ENCODE data around the gene PCBP2.
A peak's percentile ranks its signal among the peaks of the same experiment; 100 is the strongest.

PCBP2 gene

DNA sequence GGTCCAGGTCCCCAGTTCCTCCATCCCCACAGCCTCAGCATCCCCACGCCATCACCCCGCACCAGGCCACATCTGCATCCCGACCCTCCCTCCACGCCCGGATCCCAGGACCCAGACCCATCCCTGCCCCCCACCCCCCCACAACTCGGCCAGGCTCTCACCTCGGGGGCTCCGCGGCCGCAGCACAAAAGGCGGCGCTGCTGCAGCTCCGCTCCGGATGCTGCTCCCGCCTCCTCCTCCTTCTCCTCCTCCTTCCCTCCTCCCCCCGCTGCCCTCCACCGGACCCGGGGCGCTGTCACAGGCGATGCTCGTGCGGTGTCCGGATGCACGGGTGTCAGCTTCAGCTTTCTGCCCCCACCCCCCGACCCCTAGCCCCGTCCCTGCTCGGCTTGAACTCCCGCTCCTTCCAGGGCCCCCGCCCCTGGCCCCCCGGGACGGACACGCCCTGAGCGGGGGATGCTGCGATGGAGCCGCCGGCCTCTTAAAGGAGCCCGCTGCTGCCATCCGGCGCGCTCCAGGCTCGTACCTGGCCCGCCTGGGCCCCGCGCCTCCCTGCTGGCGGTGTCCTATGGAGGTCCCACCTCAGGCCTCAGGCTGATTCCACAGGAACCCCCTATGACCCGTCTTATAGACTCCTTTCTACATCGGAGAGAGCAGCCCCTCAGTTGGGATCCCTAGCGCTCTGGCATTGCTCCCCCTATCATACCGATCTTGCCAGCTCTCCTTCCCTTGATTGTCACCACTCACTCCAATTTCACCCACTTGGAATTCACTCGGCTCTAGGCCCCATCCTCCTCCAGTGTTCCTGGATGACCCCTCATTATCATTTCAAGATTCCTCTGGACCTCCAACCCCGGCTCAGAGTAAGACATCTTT is 47.6 kb downstream of the PCBP2 start, which contains the start of gene MAP3K12:
Gene MAP3K12 (minus strand): TSS at position 193 of the 876 bp plus-strand sequence. CDS start 12,067 bp downstream, outside the sequence.
- TF ChIP-seq, protein P1, sequence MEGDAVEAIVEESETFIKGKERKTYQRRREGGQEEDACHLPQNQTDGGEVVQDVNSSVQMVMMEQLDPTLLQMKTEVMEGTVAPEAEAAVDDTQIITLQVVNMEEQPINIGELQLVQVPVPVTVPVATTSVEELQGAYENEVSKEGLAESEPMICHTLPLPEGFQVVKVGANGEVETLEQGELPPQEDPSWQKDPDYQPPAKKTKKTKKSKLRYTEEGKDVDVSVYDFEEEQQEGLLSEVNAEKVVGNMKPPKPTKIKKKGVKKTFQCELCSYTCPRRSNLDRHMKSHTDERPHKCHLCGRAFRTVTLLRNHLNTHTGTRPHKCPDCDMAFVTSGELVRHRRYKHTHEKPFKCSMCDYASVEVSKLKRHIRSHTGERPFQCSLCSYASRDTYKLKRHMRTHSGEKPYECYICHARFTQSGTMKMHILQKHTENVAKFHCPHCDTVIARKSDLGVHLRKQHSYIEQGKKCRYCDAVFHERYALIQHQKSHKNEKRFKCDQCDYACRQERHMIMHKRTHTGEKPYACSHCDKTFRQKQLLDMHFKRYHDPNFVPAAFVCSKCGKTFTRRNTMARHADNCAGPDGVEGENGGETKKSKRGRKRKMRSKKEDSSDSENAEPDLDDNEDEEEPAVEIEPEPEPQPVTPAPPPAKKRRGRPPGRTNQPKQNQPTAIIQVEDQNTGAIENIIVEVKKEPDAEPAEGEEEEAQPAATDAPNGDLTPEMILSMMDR (IDR thresholded peaks at IDR 0.05; ENCODE audit: borderline replicate concordance, insufficient read depth, low read depth, low read length): no peak

GRCh38 chr12:53500142-53500775 is 48.4 kb downstream of the PCBP2 start:
- H3K4me3 ChIP-seq (ENCODE audit: low read depth, low read length): peak overlapping the region; percentile 55
- TF ChIP-seq, protein P1 (IDR thresholded peaks at IDR 0.05; ENCODE audit: borderline replicate concordance, insufficient read depth, low read depth, low read length): no peak

More for the DNA sequence above, 47.6 kb downstream of the PCBP2 start, which contains the start of gene MAP3K12:
- H3K4me3 ChIP-seq (ENCODE audit: low read depth, low read length): peak within 1 kb of the TSS; percentile 55

GRCh38 chr12:53500776-53501614 is 49.1 kb downstream of the PCBP2 start, which contains the start of gene TARBP2:
TSS of gene TARBP2 (plus strand) at chr12:53501283. CDS start at chr12:53501409, 126 bp downstream.
- TF ChIP-seq, protein P1 (IDR thresholded peaks at IDR 0.05; ENCODE audit: borderline replicate concordance, insufficient read depth, low read depth, low read length): no peak
- peak within 1 kb of the TSS; percentile 72 for H3K4me3 ChIP-seq (ENCODE audit: low read depth, low read length)

- TF ChIP-seq, protein P1 (IDR thresholded peaks at IDR 0.05; ENCODE audit: borderline replicate concordance, insufficient read depth, low read depth, low read length): no peak
- H3K4me3 ChIP-seq (ENCODE audit: low read depth, low read length): peak overlapping the region; percentile 72
These were observed 49.8 kb downstream of the PCBP2 start for GRCh38 chr12:53501615-53502181.

DNA sequence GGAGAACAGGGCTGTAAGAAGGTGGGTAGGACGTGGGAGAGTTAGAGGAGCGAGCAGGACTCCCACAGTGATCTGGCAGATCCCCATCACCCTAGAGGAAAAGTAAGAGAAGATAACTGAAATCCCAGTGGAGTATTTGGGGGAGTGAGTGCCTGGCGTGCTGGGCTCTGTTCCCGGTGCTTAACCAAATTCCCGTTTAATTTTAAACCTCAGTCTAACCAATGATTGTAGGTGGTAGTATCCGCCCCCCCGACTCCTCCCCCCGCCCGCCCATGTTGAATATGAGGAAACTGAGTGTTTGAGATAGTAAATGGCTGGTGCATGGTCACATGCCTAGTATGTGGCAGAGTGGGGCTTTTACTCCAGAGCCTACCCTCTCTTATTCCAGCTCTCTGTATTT is 50.4 kb downstream of the PCBP2 start:
- TF ChIP-seq, protein P1 (IDR thresholded peaks at IDR 0.05; ENCODE audit: borderline replicate concordance, insufficient read depth, low read depth, low read length): no peak
- peak overlapping the region; percentile 72 for H3K4me3 ChIP-seq (ENCODE audit: low read depth, low read length)

DNA sequence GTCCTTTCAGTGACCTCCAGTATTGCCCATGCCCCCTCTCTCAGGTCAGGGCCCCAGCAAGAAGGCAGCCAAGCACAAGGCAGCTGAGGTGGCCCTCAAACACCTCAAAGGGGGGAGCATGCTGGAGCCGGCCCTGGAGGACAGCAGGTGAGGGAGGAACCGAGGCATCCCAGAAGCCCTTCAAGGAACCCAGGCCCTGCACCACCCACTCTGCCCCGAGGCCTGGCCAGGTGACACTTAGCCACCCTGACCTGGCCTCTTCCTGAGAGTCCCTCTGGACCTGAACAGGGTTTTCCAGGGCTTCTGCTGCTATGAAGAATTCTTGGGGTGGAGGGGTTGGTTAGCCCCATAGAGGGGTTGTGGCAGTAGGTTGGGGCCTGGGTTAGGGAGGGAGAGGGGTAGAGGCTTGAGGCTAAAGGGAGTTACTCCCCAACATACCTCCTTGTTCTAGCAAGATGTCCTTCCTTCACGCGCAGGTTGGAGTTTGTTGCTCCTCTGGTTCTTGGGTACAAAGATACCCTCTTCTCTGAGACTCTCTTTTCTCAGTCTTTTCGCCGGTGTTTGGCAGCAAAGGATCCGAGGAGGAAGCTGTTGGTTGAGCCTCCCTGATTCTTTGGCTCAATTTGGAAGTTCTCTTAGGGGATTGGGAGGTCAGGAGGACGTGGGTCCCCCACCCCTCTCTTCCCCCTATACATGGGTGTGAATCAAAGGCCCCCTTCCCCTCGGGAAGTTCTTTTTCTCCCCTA is 51.3 kb downstream of the PCBP2 start:
- TF ChIP-seq, protein P1 (IDR thresholded peaks at IDR 0.05; ENCODE audit: borderline replicate concordance, insufficient read depth, low read depth, low read length): no peak
- no peak overlapping the region for H3K4me3 ChIP-seq (ENCODE audit: low read depth, low read length)

Measured in GM12875 (cell line).